Measurements from ENCODE around the gene TBXAS1.

Gene TBXAS1

DNA sequence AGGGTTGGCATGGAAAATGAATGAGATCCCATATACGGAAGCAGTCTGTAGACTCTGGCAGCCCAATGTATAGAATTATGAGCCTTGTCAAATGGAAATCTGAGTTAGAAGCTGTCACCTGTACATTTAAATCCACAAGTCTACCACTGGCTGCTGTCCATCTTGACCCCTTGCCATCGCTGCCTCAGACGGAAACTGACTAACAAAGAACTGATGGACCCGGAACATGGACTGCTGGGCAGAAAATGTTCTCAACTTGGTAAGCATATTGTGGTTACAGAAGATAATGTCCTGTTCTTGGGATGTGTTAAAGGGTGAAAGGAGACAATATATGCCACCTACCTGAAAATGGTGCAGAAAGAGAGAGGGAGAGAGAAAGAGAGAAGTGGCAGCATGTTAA lies 196.2 kb downstream of the TBXAS1 start:
- no peak for DNase-seq (ENCODE audit: low spot score)

DNA sequence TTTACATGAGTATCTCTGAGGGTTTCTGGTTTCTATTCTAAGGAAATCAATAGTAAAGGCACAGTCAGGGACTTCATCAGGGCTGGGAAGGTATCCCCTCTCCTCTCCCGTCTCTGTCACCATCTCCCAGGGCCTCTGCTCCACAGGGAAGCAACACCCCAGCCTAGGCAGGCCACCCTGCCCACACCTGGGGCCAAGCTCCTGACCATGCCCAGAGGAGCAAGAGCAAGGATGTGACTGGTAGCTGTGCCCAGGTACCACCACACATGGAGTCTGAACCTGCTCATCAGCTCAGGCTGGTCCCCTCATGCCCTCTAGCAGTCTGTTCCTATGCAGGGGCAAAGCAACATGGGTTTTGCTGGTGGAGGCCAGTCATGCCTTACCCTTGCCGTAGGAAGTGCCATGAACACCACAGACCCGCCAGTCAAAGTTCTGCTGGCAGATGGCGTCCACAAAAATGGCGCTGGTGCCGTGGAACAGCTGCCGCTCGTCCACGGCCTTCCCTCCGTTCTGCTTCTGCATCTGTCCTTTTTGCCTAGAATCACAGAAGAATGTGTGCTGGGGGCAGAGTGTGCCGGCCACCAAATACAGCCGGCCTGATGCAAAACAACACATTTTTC lies 196.9 kb downstream of the TBXAS1 start:
- DNase-seq (ENCODE audit: low spot score), result no peak

- no peak for DNase-seq (ENCODE audit: low spot score)
Observed at GRCh38 chr7:140026935-140027334, 197.9 kb downstream of the TBXAS1 start.

- no peak for DNase-seq (ENCODE audit: low spot score)
Observed at GRCh38 chr7:140027858-140028257, 198.8 kb downstream of the TBXAS1 start.

GRCh38 chr7:140028311-140028710 lies 199.2 kb downstream of the TBXAS1 start:
- no peak for DNase-seq (ENCODE audit: low spot score)

DNA sequence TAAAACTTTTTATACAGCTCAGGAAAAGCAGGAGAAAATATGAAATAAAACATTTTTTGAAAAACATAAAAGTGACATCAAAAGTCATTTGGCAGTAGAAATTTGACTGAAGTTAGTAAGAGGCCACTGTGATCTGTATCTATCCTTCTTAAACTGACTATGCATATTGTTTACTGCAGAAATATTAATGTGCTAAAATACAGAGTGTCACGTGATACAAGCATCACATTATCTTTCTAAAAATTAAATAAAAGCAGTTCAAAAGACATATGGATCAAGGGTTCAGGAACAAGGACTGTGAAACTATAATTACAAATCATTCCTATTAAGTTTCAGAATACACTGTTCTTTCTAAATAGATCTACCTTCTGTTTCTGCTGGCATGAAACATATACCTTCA lies 200.0 kb downstream of the TBXAS1 start:
- no peak for DNase-seq (ENCODE audit: low spot score)

GRCh38 chr7:140031364-140031763 lies 202.3 kb downstream of the TBXAS1 start:
- DNase-seq (ENCODE audit: low spot score), result no peak

- DNase-seq (ENCODE audit: low spot score), result no peak
Observed at GRCh38 chr7:140033036-140033435, 204.0 kb downstream of the TBXAS1 start.

DNA sequence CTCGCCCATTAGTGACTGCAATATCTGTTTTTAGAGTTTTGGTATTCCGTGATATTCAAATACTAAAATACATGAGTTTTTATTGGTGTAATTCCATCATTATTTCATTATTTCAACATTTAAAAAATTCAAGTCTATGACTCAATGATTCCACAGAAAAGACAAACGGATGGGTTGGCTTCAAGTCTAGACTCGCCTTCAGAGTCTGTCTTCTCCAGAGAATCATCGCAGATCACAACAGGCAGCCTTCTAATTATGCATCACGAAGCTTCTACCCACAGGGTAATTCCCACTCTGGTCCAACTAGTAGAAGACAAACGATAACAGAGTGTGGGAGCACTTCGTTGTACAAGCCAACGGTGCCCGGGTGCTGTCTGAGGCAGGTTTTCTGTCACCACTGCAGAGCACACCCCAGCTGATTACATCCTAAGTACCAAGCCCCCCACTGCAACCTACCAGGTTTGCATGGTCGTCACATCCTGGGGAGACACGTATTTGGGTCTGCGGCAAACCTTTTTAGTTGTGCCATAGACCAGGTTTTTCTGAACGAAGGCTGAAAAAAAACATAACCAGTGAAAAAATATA lies 204.8 kb downstream of the TBXAS1 start:
- DNase-seq (ENCODE audit: low spot score), result no peak

DNA sequence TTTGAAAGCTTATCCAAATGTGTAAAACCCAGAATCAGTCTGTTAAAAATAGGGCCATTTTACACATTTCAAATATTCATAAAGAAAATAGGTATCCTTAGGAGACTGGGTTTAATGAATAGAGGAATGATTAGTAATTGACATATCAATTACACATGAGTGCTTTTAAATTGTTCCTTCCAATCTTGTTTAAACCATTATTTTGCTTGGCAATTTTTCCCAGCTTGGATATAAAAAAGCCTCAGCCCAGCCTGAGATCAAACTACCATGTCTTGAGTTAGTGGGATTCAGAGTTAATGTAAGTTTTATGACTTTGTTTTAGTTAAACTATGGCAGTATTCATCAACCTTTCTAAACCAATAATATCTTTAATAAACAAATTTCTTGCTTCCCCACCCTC lies 205.4 kb downstream of the TBXAS1 start:
- DNase-seq (ENCODE audit: low spot score), result no peak

GRCh38 chr7:140035400-140036223 lies 206.5 kb downstream of the TBXAS1 start:
- DNase-seq (ENCODE audit: low spot score), result no peak

GRCh38 chr7:140036224-140036962 lies 207.3 kb downstream of the TBXAS1 start:
- DNase-seq (ENCODE audit: low spot score), result no peak

DNA sequence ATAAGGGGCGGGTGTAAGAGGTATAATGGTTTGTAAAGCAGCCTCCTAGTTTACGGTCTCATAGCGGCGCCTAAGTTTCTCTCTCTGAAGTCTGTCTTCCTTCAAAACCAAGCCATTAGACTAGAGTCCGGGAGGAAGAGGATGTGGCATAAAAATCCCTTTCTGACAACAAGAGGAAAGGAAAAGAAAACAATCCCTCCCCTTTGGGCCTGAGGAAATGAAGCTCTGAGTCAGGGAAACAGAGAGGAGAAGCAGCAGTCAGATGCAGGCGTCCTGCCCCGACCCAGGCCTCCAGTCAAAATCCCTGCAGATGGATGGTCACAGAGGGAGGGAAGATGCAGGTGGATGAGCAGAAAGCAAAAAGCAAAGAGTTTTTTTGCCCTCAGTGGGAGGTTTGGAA lies 210.0 kb downstream of the TBXAS1 start:
- DNase-seq (ENCODE audit: low spot score), result no peak

- no peak for DNase-seq (ENCODE audit: low spot score)
Observed at GRCh38 chr7:140039896-140040295, 210.8 kb downstream of the TBXAS1 start.

DNA sequence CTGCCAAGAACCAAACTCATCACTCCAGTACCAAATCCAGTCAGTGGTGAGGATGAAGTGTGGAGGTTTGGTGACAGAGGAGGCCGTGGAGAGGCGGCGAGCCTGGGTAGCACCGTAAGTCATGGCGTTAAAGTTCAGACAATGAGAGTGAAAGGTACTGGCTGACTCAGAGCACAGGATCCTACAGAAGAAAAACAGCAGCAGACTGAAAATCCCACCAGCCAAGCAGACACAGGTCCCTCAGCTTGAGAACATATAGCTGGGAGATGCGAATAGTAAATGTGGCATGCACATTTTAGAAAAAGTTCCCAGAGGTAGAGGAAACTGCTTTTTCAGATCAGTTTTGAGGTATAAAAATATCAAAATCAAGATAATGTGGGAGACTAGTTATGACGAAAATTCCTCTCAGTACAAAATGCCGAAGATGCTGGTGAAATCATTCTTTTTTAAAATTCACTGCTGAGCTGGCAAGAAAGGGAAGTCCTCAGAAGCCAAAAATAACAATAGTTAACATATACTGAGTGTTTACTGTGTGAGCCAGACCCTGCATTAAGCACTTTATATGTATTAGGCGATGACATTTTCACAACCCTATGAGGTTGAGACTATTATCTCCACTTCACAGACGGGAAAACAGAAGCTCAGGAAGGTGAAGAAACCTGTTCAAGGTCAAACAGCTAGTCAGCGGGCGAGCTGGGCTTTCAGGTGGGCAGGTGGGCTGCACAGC lies 212.8 kb downstream of the TBXAS1 start:
- DNase-seq (ENCODE audit: low spot score), result no peak

GRCh38 chr7:140042386-140042670 lies 213.3 kb downstream of the TBXAS1 start:
- no peak for DNase-seq (ENCODE audit: low spot score)

GRCh38 chr7:140044251-140044650 lies 215.2 kb downstream of the TBXAS1 start:
- no peak for DNase-seq (ENCODE audit: low spot score)

DNA sequence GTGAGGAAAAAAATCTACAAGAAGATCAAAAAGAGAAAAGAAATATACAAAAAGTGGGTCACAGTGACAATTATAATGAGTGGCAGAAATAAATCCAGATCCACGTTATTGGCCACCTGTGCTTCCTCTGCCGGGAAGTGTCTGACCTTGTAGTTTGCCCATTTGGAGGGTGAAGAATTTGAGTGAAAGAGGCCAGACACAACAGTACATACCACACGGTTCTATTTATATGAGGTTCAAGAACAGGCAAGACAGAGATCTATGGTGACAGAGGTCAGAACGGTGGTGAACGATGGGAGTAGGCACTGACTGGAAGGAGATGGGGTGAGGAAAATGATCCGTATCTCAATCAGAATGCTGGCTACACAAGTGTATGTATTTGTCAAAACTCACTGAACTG lies 216.6 kb downstream of the TBXAS1 start:
- no peak for DNase-seq (ENCODE audit: low spot score)

- DNase-seq (ENCODE audit: low spot score), result no peak
Observed at GRCh38 chr7:140047197-140047596, 218.1 kb downstream of the TBXAS1 start.

GRCh38 chr7:140048138-140048537 lies 219.1 kb downstream of the TBXAS1 start:
- DNase-seq (ENCODE audit: low spot score), result no peak

DNA sequence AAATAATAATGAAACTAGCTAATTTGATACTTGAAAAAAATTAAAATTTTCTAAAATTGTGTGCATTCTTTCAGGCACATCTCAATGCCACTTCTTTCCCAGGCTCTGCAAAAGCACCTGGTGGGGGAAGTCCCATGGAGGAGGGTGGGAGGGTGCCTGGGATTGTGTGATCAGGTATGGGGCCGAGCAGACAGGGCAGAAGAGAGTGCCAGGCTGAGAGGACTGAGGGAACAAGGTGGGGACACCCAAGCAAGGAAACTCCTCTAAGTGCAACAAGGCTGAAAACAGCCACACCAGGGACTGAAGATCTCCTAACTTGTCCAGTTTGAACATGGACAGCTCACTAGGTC lies 219.9 kb downstream of the TBXAS1 start:
- DNase-seq (ENCODE audit: low spot score), result no peak

GRCh38 chr7:140049339-140050024 lies 220.4 kb downstream of the TBXAS1 start:
- DNase-seq (ENCODE audit: low spot score), result no peak

All from D341Med (cell line).